ENCODE data around the gene CRYM.

DNA sequence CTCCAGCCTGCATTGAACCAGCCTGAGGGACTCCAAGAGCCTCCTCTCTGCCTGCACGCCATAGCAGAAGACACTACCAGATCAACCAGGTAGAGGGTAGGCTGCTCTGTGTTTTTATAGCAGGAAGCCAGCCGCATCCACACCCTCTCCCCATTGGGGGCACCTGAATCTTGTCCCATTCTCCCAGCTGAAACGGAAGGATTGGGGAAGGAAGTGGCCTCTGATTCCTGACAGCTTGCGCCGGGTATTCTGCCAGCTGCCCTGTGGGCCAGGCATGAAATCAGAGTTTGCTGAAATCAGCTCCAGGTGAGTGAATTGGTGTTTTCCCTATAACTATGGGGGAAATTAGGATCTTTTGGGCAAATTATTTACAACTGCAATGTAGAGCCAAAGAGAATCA is 66.6 kb downstream of the CRYM start, which contains the start of gene ZP2:
- TF ChIP-seq POLR2AphosphoS5 (IDR thresholded peaks at IDR 0.05; ENCODE audit: borderline replicate concordance, low read depth, low read length) (no peak), EZH2 (IDR thresholded peaks at IDR 0.05) (no peak)
